ENCODE data around the gene PRKAR2B. TPM values are rescaled to one million over a fixed set of nuclear protein-coding genes. Genes with fewer than 3 reads are reported as not detected.

The PRKAR2B gene
- total and polyA plus RNA-seq, 2 donors (not counting 1 experiment from before 2014, with no cell fraction given) = 6.5 to 14.7 TPM

GRCh38 chr7:107158028-107158427 lies 113.5 kb downstream of the PRKAR2B start:
- Histone ChIP-seq H3K9me3 (ENCODE audit: control insufficient read depth, insufficient read depth, low read depth, low read length) (no peaks in the 10 kb centered on the region), H3K27me3 (ENCODE audit: control insufficient read depth, insufficient read depth, low read length) (no peaks in the 10 kb centered on the region), H3K79me2 (ENCODE audit: control insufficient read depth, insufficient read depth, low read length) (no peaks in the 10 kb centered on the region), H3K4me3 (replicated peaks in 1 of 4; ENCODE audit: control extremely low read depth in 1 of 4, insufficient read depth in 1 of 4, low read depth in 3 of 4, low read length in 4 of 4) (no peak overlapping the region), H3K36me3 (ENCODE audit: control insufficient read depth, insufficient read depth, low read length) (no peaks in the 10 kb centered on the region), H3K4me2 (ENCODE audit: extremely low read depth, insufficient read depth, low read length) (no peak overlapping the region), H3K9ac (ENCODE audit: insufficient read depth, low read length) (no peak overlapping the region), H4K20me1 (ENCODE audit: control insufficient read depth, extremely low read depth, insufficient read depth, low read length) (no peaks in the 10 kb centered on the region), H3K27ac (ENCODE audit: insufficient read depth, low read length) (no peak overlapping the region), H2AFZ (ENCODE audit: low read length) (no peak overlapping the region), H3K4me1 (ENCODE audit: control insufficient read depth, extremely low read depth, insufficient read depth, low read length) (no peaks in the 10 kb centered on the region)
- no peak for DNase-seq (ENCODE audit: low read depth in 2 of 2)
- TF ChIP-seq EZH2 (IDR thresholded peaks at IDR 0.05; ENCODE audit: low read length, missing control alignments) (no peak), CTCF (conservative IDR thresholded peaks at IDR 0.05 in 1 of 2, IDR thresholded peaks at IDR 0.05 in 1 of 2; ENCODE audit: low read depth in 1 of 2, low read length in 2 of 2) (no peak)

DNA sequence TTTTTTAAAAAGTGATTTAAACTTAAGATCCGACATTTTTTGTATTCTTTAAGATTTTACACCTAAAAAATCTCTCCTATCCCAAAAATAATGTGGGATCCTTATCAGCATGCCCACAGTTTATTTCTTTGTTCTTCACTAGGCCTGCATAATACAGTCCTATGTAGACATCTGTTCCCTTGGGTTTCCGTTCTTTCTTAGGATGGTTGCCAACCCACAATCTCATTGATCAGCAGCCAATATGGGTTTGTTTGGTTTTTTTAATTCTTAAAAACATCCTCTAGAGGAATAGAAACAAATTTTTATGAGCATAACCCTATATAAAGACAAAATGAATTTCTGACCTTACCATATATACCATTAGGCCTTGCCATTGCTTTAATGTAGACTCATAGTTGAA lies 115.9 kb downstream of the PRKAR2B start:
- Histone ChIP-seq H4K20me1 (ENCODE audit: control insufficient read depth, extremely low read depth, insufficient read depth, low read length) (no peaks in the 10 kb centered on the region), H2AFZ (ENCODE audit: low read length) (no peak overlapping the region), H3K36me3 (ENCODE audit: control insufficient read depth, insufficient read depth, low read length) (no peaks in the 10 kb centered on the region), H3K9ac (ENCODE audit: insufficient read depth, low read length) (no peak overlapping the region), H3K4me1 (ENCODE audit: control insufficient read depth, extremely low read depth, insufficient read depth, low read length) (no peaks in the 10 kb centered on the region), H3K27me3 (ENCODE audit: control insufficient read depth, insufficient read depth, low read length) (no peaks in the 10 kb centered on the region), H3K9me3 (ENCODE audit: control insufficient read depth, insufficient read depth, low read depth, low read length) (no peaks in the 10 kb centered on the region), H3K4me2 (ENCODE audit: extremely low read depth, insufficient read depth, low read length) (no peak overlapping the region), H3K27ac (ENCODE audit: insufficient read depth, low read length) (no peak overlapping the region), H3K79me2 (ENCODE audit: control insufficient read depth, insufficient read depth, low read length) (no peaks in the 10 kb centered on the region), H3K4me3 (replicated peaks in 1 of 4; ENCODE audit: control extremely low read depth in 1 of 4, insufficient read depth in 1 of 4, low read depth in 3 of 4, low read length in 4 of 4) (no peak overlapping the region)
- no peak for DNase-seq (ENCODE audit: low read depth in 2 of 2)
- TF ChIP-seq EZH2 (IDR thresholded peaks at IDR 0.05; ENCODE audit: low read length, missing control alignments) (no peak), CTCF (conservative IDR thresholded peaks at IDR 0.05 in 1 of 2, IDR thresholded peaks at IDR 0.05 in 1 of 2; ENCODE audit: low read depth in 1 of 2, low read length in 2 of 2) (no peak)

DNA sequence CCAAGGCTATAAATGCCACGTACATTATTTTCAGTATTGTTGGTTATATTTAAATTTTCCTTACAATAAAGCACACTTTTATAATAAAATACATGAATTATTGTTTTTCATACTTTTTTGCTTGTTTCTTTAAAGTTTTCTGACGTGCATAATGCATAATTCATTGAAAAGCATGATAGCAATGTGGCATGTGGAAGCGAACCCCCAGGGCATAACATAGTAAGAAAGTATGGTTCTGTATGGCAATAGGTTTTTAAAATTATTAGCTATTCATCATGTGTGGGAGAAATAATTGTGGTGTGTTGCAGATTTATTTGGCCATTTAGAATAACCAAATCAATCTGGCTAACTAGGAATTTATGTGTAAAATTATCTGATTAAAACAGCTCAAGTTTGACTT lies 116.9 kb downstream of the PRKAR2B start:
- TF ChIP-seq EZH2 (IDR thresholded peaks at IDR 0.05; ENCODE audit: low read length, missing control alignments) (no peak), CTCF (conservative IDR thresholded peaks at IDR 0.05 in 1 of 2, IDR thresholded peaks at IDR 0.05 in 1 of 2; ENCODE audit: low read depth in 1 of 2, low read length in 2 of 2) (no peak)
- no peaks in the 10 kb centered on the region for H4K20me1 ChIP-seq (ENCODE audit: control insufficient read depth, extremely low read depth, insufficient read depth, low read length)
- H3K36me3 ChIP-seq (ENCODE audit: control insufficient read depth, insufficient read depth, low read length) = no peaks in the 10 kb centered on the region
- no peaks in the 10 kb centered on the region for H3K79me2 ChIP-seq (ENCODE audit: control insufficient read depth, insufficient read depth, low read length)
- no peaks in the 10 kb centered on the region for H3K9me3 ChIP-seq (ENCODE audit: control insufficient read depth, insufficient read depth, low read depth, low read length)
- no peaks in the 10 kb centered on the region for H3K27me3 ChIP-seq (ENCODE audit: control insufficient read depth, insufficient read depth, low read length)
- no peak overlapping the region for H3K4me3 ChIP-seq (replicated peaks in 1 of 4; ENCODE audit: control extremely low read depth in 1 of 4, insufficient read depth in 1 of 4, low read depth in 3 of 4, low read length in 4 of 4)
- no peaks in the 10 kb centered on the region for H3K4me1 ChIP-seq (ENCODE audit: control insufficient read depth, extremely low read depth, insufficient read depth, low read length)
- no peak overlapping the region for H3K4me2 ChIP-seq (ENCODE audit: extremely low read depth, insufficient read depth, low read length)
- no peak overlapping the region for H2AFZ ChIP-seq (ENCODE audit: low read length)
- DNase-seq (ENCODE audit: low read depth in 2 of 2) = no peak
- no peak overlapping the region for H3K9ac ChIP-seq (ENCODE audit: insufficient read depth, low read length)
- H3K27ac ChIP-seq (ENCODE audit: insufficient read depth, low read length) = no peak overlapping the region
